ENCODE results near the gene ULK4.

GRCh38 chr3:41523897-41524296 is 438.0 kb downstream of the ULK4 start:
- TF ChIP-seq, protein P1, sequence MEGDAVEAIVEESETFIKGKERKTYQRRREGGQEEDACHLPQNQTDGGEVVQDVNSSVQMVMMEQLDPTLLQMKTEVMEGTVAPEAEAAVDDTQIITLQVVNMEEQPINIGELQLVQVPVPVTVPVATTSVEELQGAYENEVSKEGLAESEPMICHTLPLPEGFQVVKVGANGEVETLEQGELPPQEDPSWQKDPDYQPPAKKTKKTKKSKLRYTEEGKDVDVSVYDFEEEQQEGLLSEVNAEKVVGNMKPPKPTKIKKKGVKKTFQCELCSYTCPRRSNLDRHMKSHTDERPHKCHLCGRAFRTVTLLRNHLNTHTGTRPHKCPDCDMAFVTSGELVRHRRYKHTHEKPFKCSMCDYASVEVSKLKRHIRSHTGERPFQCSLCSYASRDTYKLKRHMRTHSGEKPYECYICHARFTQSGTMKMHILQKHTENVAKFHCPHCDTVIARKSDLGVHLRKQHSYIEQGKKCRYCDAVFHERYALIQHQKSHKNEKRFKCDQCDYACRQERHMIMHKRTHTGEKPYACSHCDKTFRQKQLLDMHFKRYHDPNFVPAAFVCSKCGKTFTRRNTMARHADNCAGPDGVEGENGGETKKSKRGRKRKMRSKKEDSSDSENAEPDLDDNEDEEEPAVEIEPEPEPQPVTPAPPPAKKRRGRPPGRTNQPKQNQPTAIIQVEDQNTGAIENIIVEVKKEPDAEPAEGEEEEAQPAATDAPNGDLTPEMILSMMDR (IDR thresholded peaks at IDR 0.05 in 8 of 11, conservative IDR thresholded peaks at IDR 0.05 in 3 of 11): no peak
- TF ChIP-seq POLR2AphosphoS5 (IDR thresholded peaks at IDR 0.05) (no peak), POLR2A (IDR thresholded peaks at IDR 0.05) (no peak)

All from spleen (tissue), 7 donors.